B cell (primary cell): ENCODE measurements around the gene USO1. TPM values are rescaled to one million over a fixed set of nuclear protein-coding genes. Genes with fewer than 3 reads are reported as not detected.

Experiments used
- ATAC-seq: fragments of 200-7000 bp; cut with Tn5 transposase; one replicate; pipeline ENCODE4 v1.10.0; 2021; ENCODE audit warnings: low read depth, mild to moderate bottlenecking, moderate number of reproducible peaks, moderate library complexity
- CTCF ChIA-PET: fragments of 350-600 bp; sonication (Branson Sonifier 250); formaldehyde crosslinking; loops from one replicate; lab custom pipeline; 2021; ENCODE audit warnings: antibody characterized with exemption, inconsistent platforms; lab: Charles Lee
- POLR2A ChIA-PET: fragments of 350-600 bp; sonication (Branson Sonifier 250); formaldehyde crosslinking; loops from one replicate; lab custom pipeline; 2021; ENCODE audit warnings: antibody characterized with exemption; lab: Charles Lee
- DNase-seq: peaks from one replicate; pipeline ENCODE4 v3.0.0; 2013
- H2AFZ ChIP-seq: 2 replicates; pipeline ENCODE4 v1.6.1; 2012; ENCODE audit warnings: mild to moderate bottlenecking, low read depth, low read length; ENCODE audit not compliant: insufficient read depth, poor library complexity, severe bottlenecking
- H3K27ac ChIP-seq, 2 donors: 1 replicate in 1 of 2; 2 replicates in 1 of 2; pipeline ENCODE4 v1.5.1; 2012 to 2013; ENCODE audit warnings: low read length in 2 of 2, mild to moderate bottlenecking in 2 of 2, moderate library complexity in 1 of 2
- H3K27me3 ChIP-seq, 4 experiments: fragments of 200-600 bp in 1 of 4; sonication (generic) in 1 of 4; replicated peaks in 1 of 4; 1 replicate in 2 of 4; 2 replicates in 2 of 4; pipeline versions ENCODE4 v1.6.1 to v1.7.0; 2013 to 2016; ENCODE audit warnings: low read length in 3 of 4, mild to moderate bottlenecking in 2 of 4, mixed read lengths in 1 of 4, moderate library complexity in 1 of 4; ENCODE audit not compliant: insufficient read depth in 4 of 4, control insufficient read depth in 3 of 4; ENCODE audit errors: control extremely low read depth in 1 of 4
- H3K36me3 ChIP-seq, 2 experiments: replicated peaks in 1 of 2; 1 replicate in 1 of 2; 2 replicates in 1 of 2; pipeline versions ENCODE4 v1.6.1 to v1.7.1; 2013; ENCODE audit warnings: low read length in 1 of 2; ENCODE audit not compliant: insufficient read depth in 2 of 2, control insufficient read depth in 1 of 2; ENCODE audit errors: control extremely low read depth in 1 of 2, extremely low read depth in 1 of 2
- H3K4me1 ChIP-seq, 2 donors: fragments of 200-600 bp in 1 of 2; sonication (generic) in 1 of 2; 1 replicate in 1 of 2; 2 replicates in 1 of 2; pipeline versions ENCODE4 v1.5.1 to v1.6.1; 2013 to 2017; ENCODE audit warnings: low read length in 2 of 2; ENCODE audit not compliant: control insufficient read depth in 2 of 2, insufficient read depth in 2 of 2
- H3K4me2 ChIP-seq: replicated peaks from 2 replicates; pipeline ENCODE3; 2012; ENCODE audit warnings: mild to moderate bottlenecking, low read depth, low read length; ENCODE audit not compliant: poor library complexity, severe bottlenecking
- H3K4me3 ChIP-seq, 5 experiments: fragments of 200-600 bp in 1 of 5; sonication (generic) in 1 of 5; 1 replicate in 3 of 5; 2 replicates in 2 of 5; pipeline versions ENCODE4 v1.5.1 to v1.7.0; 2011 to 2016; ENCODE audit warnings: low read length in 4 of 5, mild to moderate bottlenecking in 4 of 5, low read depth in 2 of 5, control low read depth in 1 of 5, moderate library complexity in 1 of 5; ENCODE audit not compliant: insufficient read depth in 1 of 5; ENCODE audit errors: control extremely low read depth in 1 of 5, extremely low read depth in 1 of 5
- H3K79me2 ChIP-seq: fragments of 200-600 bp; sonication (generic); one replicate; pipeline ENCODE4 v1.6.0; 2016; ENCODE audit warnings: low read length; ENCODE audit not compliant: control insufficient read depth, insufficient read depth
- H3K9ac ChIP-seq: fragments of 200-600 bp; sonication (generic); 2 replicates; pipeline ENCODE4 v1.6.1; 2017; ENCODE audit warnings: mild to moderate bottlenecking, low read length, moderate library complexity
- H3K9me3 ChIP-seq, 3 donors: one replicate each; pipeline versions ENCODE4 v1.6.1 to v1.7.1; 2013; ENCODE audit warnings: low read length in 2 of 3; ENCODE audit not compliant: control insufficient read depth in 2 of 3, insufficient read depth in 1 of 3; ENCODE audit errors: control extremely low read depth in 1 of 3
- H4K20me1 ChIP-seq: 2 replicates; pipeline ENCODE4 v1.6.0; 2012; ENCODE audit warnings: mild to moderate bottlenecking, low read length; ENCODE audit not compliant: insufficient read depth, control insufficient read depth, poor library complexity, severe bottlenecking
- H3K27ac Mint-ChIP-seq: one replicate; pipeline ENCODE4 v1.8.0; 2021; ENCODE audit warnings: mixed read lengths
- H3K27me3 Mint-ChIP-seq: one replicate; pipeline ENCODE4 v1.8.0; 2021; ENCODE audit warnings: mixed read lengths
- H3K4me1 Mint-ChIP-seq: one replicate; pipeline ENCODE4 v1.8.0; 2021; ENCODE audit warnings: mixed read lengths
- H3K4me3 Mint-ChIP-seq: one replicate; pipeline ENCODE4 v1.8.0; 2021; ENCODE audit warnings: mixed read lengths
- H3K9me3 Mint-ChIP-seq: one replicate; pipeline ENCODE4 v1.8.0; 2022; ENCODE audit warnings: mixed read lengths; ENCODE audit not compliant: insufficient read depth
- CTCF ChIP-seq: fragments of 200-600 bp; IDR thresholded peaks from one replicate; pipeline ENCODE4 v1.8.0; 2022; ENCODE audit warnings: antibody characterized with exemption, mild to moderate bottlenecking
- EZH2 ChIP-seq: IDR thresholded peaks from 2 replicates; pipeline ENCODE4 v1.6.1; 2012; ENCODE audit warnings: borderline replicate concordance, low read depth, mild to moderate bottlenecking, moderate library complexity, low read length; ENCODE audit not compliant: insufficient read depth, poor library complexity, severe bottlenecking
- WGBS: methylation state at CpG from one replicate; pipeline ENCODE4 v1.1.5; 2013; ENCODE audit warnings: missing lambda C conversion rate; ENCODE audit not compliant: insufficient coverage; 5-methylcytosine and 5-hydroxymethylcytosine counted together
- intact Hi-C: fragments of 100-400 bp; cut with micrococcal nuclease; formaldehyde crosslinking; loops from one replicate; pipeline ENCODE4 v1.10.0; 2022
- polyA plus RNA-seq: library from polyadenylated mRNA; depleted of rRNA; stranded (reverse); fragments of >200 nt; gene quantifications from 2 replicates; pipeline ENCODE4 v1.2.3, GENCODE V29; 2012
- total RNA-seq, 2 donors: library from RNA; stranded (reverse); fragments of 120-200 nt in 1 of 2; gene quantifications; 1 replicate in 1 of 2; 2 replicates in 1 of 2; pipeline versions ENCODE4 v1.2.3 to v1.2.4, GENCODE V29; 2013 to 2022

Gene USO1
- total and polyA plus RNA-seq, 2 donors (not counting 1 experiment from before 2014, with no cell fraction given): 12.3 to 45.0 TPM

DNA sequence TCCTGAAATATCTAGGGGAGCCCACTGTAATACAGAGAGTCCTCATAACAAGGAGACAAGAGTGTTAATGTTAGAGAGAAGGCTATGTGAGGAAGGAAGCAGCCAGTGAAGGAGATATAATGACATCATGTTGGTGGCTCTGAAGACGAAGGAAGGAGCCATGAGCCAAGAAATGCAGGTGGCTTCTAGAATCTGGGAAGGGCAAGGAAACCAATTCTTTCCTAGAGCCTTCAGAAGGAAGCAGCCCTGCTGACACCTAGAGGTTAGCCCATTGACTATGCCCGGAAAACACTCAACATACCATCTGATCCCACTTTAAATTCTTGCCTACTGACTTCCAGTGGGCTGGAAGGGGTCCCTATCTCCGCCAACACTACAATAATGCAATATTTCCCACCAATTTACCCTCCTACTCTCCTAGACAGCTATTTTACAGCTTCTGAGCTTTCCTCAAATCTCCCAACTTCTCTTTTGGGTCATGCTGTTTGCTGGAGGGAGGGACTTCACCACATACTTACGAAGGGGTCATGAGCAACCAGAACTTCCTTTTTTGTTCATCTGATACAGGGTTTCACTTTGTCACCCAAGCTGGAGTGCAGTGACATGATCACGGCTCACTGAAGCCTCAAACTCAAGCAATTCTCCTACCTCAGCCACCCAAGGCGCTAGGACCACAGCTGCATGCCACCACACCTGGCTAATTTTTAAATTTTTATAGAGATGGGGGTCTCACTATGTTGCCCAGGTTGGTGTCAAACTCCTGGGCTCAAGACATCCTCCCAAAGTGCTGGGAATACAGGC lies 26.0 kb upstream of the USO1 start:
- Histone ChIP-seq H3K36me3 (peaks cover 0 to 2% of the 10 kb centered on the region in 2 experiments), H3K4me3 (peak overlapping the region in 2 of 5 experiments; percentile 22 to 35), H4K20me1 (no peaks in the 10 kb centered on the region), H3K9ac (peak overlapping the region; percentile 33), H3K27me3 (no peaks in the 10 kb centered on the region), H2AFZ (peak overlapping the region; percentile 68), H3K9me3 (peaks cover 0 to 5% (median 1%) of the 10 kb centered on the region in 3 donors), H3K27ac (peak overlapping the region; percentile 95 to 97), H3K4me2 (peak overlapping the region; percentile 72), H3K4me1 (peaks cover 23 to 31% of the 10 kb centered on the region in 2 donors), H3K79me2 (peaks cover 3% of the 10 kb centered on the region)
- no peak for TF ChIP-seq EZH2
- no peak for TF ChIP-seq CTCF
- 40% methylated on average over 4 of the region's 6 CpGs for WGBS
- peak overlapping the region; percentile 35 for H3K4me3 Mint-ChIP-seq
- no peaks in the 10 kb centered on the region for H3K27me3 Mint-ChIP-seq
- POLR2A ChIA-PET: interaction anchor here (0.6 to 1.6 kb wide), 3 partner anchors 9 to 26 kb away, joined by 3 to 4 read pairs (median 3); partner anchors contain the start of genes G3BP2 and USO1
- no peaks in the 10 kb centered on the region for H3K9me3 Mint-ChIP-seq
- H3K27ac Mint-ChIP-seq: peak overlapping the region; percentile 83
- peak; percentile 88 for DNase-seq
- intact Hi-C loops: loop anchor here (1.0 kb wide), 2 partner anchors 25 to 26 kb away; partner anchors contain the start of genes G3BP2 and USO1
- peak; percentile 97 for ATAC-seq
- H3K4me1 Mint-ChIP-seq: peaks cover 34% of the 10 kb centered on the region
- CTCF ChIA-PET: interaction anchor here (0.8 to 2.0 kb wide), 5 partner anchors 11 to 26 kb away, joined by 3 to 7 read pairs (median 4); partner anchors contain the start of gene USO1
